Fibroblast of villous mesenchyme (primary cell): ENCODE measurements around the gene OPTC. TPM values are rescaled to one million over a fixed set of nuclear protein-coding genes. Genes with fewer than 3 reads are reported as not detected.

ENCODE experiments used
- DNase-seq: peaks from one replicate; pipeline ENCODE4 v3.0.0-alpha.2; 2010; ENCODE audit warnings: low read depth
- H3K4me3 ChIP-seq: 2 replicates; pipeline ENCODE4 v1.5.1; 2011; ENCODE audit warnings: low read depth, mild to moderate bottlenecking, low read length
- total RNA-seq: library from RNA; depleted of rRNA; stranded (reverse); fragments of >200 nt; gene quantifications from 2 replicates; pipeline ENCODE4 v1.2.3, GENCODE V29; 2012
- TF ChIP-seq, protein P1 (sequence below): IDR thresholded peaks from 2 replicates; pipeline ENCODE4 v1.5.1; 2012; ENCODE audit warnings: low read depth, mild to moderate bottlenecking, low read length; ENCODE audit not compliant: insufficient read depth

The OPTC gene
- total RNA-seq, 1 donor: not detected

DNA sequence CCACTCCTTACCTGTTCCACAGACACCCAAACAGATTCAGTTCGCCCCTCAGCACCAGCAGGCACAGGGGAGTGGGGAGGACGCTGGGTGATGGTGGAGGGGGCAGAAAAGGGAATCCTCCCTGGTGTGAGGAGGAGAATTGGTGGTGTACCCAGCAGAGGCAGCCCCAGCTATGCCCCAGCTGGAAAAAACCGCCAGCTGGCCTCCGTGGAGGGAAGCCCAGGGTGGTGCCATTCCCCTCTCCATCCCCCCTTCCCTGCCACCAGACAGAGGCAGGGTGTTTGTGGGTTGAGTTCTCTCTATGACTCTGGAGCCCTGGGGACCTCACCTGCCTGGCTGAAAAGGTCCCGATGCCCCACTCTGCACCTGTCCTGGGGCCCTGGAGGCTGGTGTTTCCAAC lies 27.9 kb downstream of the OPTC start:
- TF ChIP-seq, protein P1, sequence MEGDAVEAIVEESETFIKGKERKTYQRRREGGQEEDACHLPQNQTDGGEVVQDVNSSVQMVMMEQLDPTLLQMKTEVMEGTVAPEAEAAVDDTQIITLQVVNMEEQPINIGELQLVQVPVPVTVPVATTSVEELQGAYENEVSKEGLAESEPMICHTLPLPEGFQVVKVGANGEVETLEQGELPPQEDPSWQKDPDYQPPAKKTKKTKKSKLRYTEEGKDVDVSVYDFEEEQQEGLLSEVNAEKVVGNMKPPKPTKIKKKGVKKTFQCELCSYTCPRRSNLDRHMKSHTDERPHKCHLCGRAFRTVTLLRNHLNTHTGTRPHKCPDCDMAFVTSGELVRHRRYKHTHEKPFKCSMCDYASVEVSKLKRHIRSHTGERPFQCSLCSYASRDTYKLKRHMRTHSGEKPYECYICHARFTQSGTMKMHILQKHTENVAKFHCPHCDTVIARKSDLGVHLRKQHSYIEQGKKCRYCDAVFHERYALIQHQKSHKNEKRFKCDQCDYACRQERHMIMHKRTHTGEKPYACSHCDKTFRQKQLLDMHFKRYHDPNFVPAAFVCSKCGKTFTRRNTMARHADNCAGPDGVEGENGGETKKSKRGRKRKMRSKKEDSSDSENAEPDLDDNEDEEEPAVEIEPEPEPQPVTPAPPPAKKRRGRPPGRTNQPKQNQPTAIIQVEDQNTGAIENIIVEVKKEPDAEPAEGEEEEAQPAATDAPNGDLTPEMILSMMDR: no peak
- no peak for DNase-seq
- H3K4me3 ChIP-seq: no peak overlapping the region

- no peak overlapping the region for H3K4me3 ChIP-seq
- TF ChIP-seq, protein P1: no peak
- DNase-seq: no peak
Measured at GRCh38 chr1:203522237-203522636, 28.3 kb downstream of the OPTC start.

DNA sequence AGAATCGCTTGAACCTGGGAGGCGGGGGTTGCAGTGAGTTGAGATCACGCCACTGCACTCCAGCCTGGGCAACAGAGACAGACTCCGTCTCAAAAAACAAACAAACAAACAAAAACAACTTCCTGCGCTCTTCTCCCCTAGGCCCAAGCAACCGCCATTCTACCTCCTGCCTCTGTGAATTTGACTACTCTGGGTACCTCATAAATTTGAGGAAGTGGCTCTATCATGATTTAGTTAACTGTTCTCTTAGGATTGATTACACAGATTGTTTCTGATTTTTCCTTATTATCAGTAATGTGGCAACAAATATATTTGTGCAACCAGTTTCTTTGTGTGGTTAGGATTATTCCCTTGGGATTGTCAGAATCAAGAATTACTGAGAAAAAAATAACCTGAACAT lies 29.7 kb downstream of the OPTC start:
- no peak for DNase-seq
- H3K4me3 ChIP-seq: no peak overlapping the region
- TF ChIP-seq, protein P1: no peak

GRCh38 chr1:203524152-203524551 lies 30.2 kb downstream of the OPTC start:
- DNase-seq: no peak
- TF ChIP-seq, protein P1: no peak
- no peak overlapping the region for H3K4me3 ChIP-seq

DNA sequence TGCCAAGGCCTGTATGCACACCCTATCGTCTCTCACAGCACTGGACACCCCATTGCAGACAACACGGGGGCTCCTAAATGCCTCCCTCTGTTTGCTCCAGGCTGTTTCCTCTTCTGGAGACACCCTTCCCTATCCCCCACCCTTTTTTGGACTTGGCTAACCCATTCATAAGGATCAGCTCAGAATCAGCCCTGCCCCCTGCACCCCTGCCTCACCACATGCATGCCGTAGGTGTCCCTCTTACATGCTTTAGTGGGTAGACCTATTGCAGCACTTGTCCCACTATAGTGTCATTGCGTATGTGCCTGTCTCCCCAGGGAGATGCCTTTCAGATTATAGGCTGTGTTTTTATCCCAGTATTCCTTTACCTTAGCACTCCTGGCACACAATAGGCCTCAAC lies 30.9 kb downstream of the OPTC start:
- H3K4me3 ChIP-seq: no peak overlapping the region
- TF ChIP-seq, protein P1: no peak
- no peak for DNase-seq

GRCh38 chr1:203525685-203526084 lies 31.7 kb downstream of the OPTC start:
- DNase-seq: no peak
- no peak overlapping the region for H3K4me3 ChIP-seq
- TF ChIP-seq, protein P1: no peak

- DNase-seq: no peak
- no peak overlapping the region for H3K4me3 ChIP-seq
- TF ChIP-seq, protein P1: no peak
Measured at GRCh38 chr1:203526130-203526529, 32.2 kb downstream of the OPTC start.
